AG04449 (cell line): Measurements from ENCODE around the gene ASMT.

Source experiments
- CTCF ChIA-PET: fragments of 350-600 bp; formaldehyde crosslinking; extraction: SDS; loops from one replicate; lab custom pipeline; 2021; ENCODE audit warnings: antibody characterized with exemption; lab: Yijun Ruan, JAX
- POLR2A ChIA-PET: fragments of 400-600, 350-600 bp; formaldehyde crosslinking; extraction: SDS; loops from one replicate; lab custom pipeline; 2020; ENCODE audit warnings: antibody characterized with exemption, inconsistent platforms; lab: Yijun Ruan, JAX
- DNase-seq: peaks from one replicate; pipeline ENCODE4 v3.0.0-alpha.2; 2010; ENCODE audit warnings: low read depth, low spot score
- H3K4me3 ChIP-seq: 2 replicates; pipeline ENCODE4 v1.5.1; 2011; ENCODE audit warnings: low read depth, mild to moderate bottlenecking, control low read depth, low read length
- CTCF ChIP-seq: IDR thresholded peaks from one replicate; pipeline ENCODE4 v1.5.1; 2011; ENCODE audit warnings: mild to moderate bottlenecking, moderate library complexity, low read length, control low read depth, inconsistent platforms; ENCODE audit not compliant: insufficient read depth; ENCODE audit errors: missing control alignments

Gene ASMT

GRCh38 chrX:1658071-1658491 is 43.2 kb downstream of the ASMT start:
- DNase-seq = no peak
- TF ChIP-seq CTCF = no peak
- POLR2A ChIA-PET = no interaction called here
- no peak overlapping the region for H3K4me3 ChIP-seq
- CTCF ChIA-PET = no interaction called here

DNA sequence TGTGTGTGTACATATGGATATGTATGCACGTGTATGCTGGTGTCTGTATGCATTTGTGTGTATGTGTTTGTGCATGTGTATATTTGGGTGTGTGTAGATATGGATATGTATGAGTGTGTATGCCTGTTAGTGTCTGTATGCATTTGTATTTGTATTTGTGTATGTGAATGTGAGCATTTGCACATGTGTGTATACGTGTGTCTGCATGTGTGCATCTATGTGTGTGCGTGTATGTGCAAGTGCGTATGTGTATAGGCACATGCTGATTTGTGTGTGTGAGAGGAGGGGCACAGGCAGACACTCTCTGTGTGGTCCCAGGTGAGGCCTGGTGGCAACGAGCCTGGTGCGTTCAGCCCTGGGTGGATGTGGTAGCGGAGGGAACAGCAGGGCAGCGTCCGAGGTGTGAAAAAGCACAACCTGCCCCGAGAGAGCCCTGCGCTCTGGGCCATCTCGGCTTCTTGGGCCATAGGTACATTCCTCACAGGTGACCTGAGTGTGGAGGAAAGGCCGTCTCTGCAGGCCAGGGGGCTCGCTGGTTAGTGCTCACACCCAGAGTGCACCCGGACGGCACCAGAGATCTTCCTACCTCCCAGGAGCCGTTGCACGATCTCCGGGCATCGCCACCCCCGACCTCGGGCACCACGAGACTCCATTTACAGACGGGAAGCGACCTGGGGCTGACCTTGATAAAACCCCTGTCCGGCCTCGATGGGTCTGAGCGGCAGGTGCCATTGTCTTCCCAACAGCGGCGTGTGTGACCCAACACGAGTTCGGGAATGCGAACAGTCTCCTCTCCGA is 45.0 kb downstream of the ASMT start:
- no peak for TF ChIP-seq CTCF
- ChIA-PET POLR2A (no interaction called here), CTCF (no interaction called here)

GRCh38 chrX:1661048-1661921 is 46.4 kb downstream of the ASMT start:
- CTCF ChIA-PET = no interaction called here
- no peak overlapping the region for H3K4me3 ChIP-seq
- POLR2A ChIA-PET = no interaction called here
- no peak for DNase-seq
- no peak for TF ChIP-seq CTCF

More for the DNA sequence above, 45.0 kb downstream of the ASMT start:
- no peak overlapping the region for H3K4me3 ChIP-seq
- DNase-seq = no peak

DNA sequence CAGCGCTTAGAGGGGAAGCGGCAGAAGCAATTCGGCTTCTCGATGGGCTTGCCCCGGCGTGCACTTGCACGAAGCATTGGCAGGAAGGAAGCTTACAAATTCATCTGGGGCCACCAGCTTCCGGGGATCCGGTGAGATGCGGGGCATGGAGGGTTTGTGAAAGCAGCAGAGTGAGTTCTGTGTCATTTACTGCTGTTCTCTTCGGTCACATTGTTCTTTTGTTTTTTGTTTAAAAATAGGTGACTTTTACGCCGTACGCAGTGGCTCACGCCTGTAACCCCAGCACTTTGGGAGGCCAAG is 47.0 kb downstream of the ASMT start:
- ChIA-PET CTCF (no interaction called here), POLR2A (no interaction called here)
- DNase-seq = no peak
- no peak for TF ChIP-seq CTCF
- no peak overlapping the region for H3K4me3 ChIP-seq

- ChIA-PET POLR2A (no interaction called here), CTCF (no interaction called here)
- H3K4me3 ChIP-seq = no peak overlapping the region
- DNase-seq = no peak
- no peak for TF ChIP-seq CTCF
These were observed 52.7 kb downstream of the ASMT start for GRCh38 chrX:1667566-1667965.

DNA sequence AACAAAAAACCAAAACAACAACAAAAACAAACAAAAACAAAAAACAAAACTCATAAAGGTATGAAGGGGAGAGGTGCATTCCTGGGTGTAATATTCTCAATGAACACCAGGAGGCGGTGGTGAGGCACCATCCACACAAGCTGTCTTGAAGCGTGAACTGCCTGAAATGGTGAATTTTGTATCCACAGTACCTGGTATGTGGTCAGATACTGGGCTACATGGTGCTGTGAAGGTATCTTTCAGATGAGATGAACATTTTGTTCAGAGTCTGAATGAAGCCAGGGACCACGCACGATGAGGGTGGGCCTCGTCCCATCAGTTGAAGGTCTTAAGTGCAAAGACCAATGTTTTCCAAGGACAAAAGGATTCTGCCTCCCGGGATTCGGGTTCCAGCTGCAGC is 58.5 kb downstream of the ASMT start:
- no peak overlapping the region for H3K4me3 ChIP-seq
- ChIA-PET CTCF (no interaction called here), POLR2A (no interaction called here)
- no peak for DNase-seq
- TF ChIP-seq CTCF = peak; percentile 49
